GM19467 (cell line): ENCODE measurements around the gene MRPL24.

Experiments
- ATAC-seq: cut with Tn5 transposase; IDR thresholded peaks from one replicate; pipeline ENCODE4 v1.9.1; 2021; ENCODE audit warnings: mild to moderate bottlenecking, moderate library complexity; ENCODE audit not compliant: unreplicated experiment

Gene MRPL24

GRCh38 chr1:156711011-156711817, 29.7 kb downstream of the MRPL24 start:
- no peak for ATAC-seq

DNA sequence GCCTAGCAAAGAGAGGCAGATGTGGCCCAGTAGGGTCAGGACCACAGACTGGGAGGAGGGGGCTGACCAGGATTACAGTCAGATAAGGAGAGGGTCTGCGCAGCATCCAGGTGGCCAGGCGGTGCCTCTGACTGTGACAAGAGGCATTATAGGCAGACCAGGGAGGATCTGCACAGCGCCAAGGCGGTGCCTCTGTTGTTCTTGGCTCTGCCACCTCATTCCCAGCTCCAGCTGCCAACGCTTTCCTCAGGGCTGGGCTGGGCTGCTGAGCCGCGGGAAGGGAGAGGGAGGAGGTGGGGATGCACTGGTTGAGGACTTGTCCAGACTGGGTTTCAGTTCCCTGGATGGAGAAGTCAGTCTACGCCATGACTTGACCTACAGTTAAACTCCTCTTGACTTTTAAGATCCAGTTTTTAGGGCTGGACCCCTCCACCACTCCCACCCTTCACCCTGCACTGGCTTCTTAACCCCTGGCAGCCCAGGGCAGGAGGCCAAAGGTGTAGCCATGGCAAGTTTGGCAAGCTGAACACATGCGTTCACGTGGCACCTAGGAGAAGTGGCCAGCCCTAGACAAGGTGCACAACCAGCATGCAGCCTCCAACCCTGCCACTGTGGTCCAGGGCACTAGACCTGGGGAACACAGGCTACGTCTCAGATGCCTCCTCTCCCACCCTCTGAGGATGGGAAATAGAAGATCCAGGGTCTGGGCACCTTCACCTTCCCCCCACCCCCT, 31.0 kb downstream of the MRPL24 start:
- ATAC-seq, result no peak

- no peak for ATAC-seq
These were observed 31.9 kb downstream of the MRPL24 start for GRCh38 chr1:156709031-156709430.

DNA sequence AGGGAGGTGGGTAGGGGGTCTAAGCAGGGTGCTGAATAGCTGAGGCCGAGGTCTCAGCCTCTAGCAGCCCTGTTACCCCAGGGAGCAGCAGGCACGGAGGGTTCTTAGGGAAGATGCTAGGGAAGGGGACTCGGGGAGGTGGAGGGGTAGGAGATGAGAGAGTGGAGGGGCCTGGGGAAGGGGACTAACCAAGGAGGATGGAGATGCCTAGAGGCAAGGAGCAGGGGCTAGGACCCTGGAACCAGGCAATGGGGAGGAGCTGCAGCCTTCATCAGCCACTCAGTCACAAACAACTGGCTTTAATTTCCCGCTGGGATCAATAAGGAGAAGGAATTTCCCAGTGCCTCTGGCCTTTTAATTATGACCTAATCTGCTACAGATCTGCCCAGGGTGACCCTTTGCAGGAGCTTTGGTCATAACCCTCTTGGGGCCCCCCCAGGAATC, 32.6 kb downstream of the MRPL24 start:
- no peak for ATAC-seq

GRCh38 chr1:156707417-156708217, 33.3 kb downstream of the MRPL24 start:
- no peak for ATAC-seq

GRCh38 chr1:156706657-156707416, 34.1 kb downstream of the MRPL24 start:
- ATAC-seq, result no peak

- no peak for ATAC-seq
These were observed 34.8 kb downstream of the MRPL24 start for GRCh38 chr1:156705918-156706656.

DNA sequence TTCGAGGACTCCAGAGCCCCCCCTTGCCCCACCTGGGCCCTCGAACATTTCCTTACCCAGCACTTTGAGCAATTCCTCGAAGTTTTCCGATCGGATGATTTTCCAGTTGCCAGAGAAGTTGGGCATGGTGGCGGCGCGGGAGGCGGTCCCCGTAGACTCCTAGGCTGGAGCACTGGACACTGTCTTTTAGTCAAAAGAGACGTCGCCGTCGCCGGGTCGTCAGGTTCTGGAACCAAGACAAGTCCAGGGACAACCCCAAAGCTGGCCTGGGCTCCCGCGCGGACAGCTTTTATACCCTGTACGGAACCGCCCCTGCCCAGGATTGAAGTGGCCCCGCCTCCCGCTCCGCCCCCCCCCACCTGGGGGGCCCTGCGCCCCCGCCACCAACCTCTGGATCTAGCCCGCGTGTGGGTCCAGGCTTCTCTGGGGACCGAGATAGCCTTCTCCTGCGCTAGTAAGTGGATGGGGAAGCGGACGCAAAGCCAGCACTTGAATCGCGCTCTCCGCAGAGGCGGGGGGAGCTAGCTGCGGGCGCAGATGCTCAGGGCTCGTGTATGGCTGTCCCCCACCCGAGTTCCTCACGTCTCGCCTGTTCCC, 35.5 kb downstream of the MRPL24 start, which contains the start of gene CRABP2:
Gene CRABP2, minus strand, starts transcription at position 263 of the 597 bp plus-strand sequence. Its CDS starts 137 bp downstream, at position 126.
- no peak for ATAC-seq

- ATAC-seq, result no peak
These were observed 36.0 kb downstream of the MRPL24 start for GRCh38 chr1:156704930-156705320.

DNA sequence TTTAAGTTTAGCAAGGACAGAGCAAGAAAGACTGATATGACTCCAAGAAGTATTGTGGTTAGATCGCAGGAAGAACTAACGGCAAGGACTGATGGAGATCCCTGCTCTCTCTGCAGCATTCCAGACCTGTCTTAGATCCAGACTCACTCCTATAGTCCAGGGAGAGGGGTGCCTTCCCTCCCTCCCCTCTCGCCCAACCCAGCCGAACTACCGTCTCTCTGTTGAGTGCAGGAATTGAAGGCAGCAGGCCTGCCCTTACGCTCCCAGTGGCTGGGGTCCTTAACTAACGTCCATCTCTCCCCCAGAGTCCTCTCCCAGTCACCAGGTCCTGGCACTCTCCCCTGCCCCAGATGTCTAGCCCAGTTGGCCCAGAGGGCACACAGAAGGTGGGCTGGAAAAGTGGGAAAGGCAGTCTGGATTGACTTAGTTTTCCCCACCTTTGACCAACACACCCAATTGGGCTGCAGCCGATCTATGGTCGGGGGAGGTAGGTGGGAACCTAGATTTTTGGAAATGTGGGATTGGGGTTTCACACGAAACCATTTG, 36.6 kb downstream of the MRPL24 start:
- ATAC-seq, result no peak

DNA sequence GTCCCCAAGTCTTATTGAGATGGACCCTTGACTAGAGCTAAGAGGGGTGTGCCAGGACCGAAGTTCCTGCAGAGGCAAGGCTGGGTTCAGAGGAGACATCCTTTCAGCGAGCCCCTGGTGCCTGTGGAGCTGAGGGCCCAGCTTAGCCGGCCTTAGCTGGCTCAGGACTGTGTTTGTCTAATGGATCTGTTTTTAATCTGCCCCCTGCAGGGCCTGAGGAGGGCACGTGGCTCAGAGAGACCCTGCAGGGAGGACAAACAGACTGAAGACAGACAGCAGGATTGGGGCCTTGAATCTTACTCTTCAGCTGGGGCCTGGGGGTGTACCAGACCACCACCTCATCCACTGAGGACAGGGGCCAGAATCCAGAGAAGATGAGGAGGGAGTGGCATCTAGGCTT, 37.1 kb downstream of the MRPL24 start:
- no peak for ATAC-seq

- no peak for ATAC-seq
These were observed 37.6 kb downstream of the MRPL24 start for GRCh38 chr1:156703336-156703735.

DNA sequence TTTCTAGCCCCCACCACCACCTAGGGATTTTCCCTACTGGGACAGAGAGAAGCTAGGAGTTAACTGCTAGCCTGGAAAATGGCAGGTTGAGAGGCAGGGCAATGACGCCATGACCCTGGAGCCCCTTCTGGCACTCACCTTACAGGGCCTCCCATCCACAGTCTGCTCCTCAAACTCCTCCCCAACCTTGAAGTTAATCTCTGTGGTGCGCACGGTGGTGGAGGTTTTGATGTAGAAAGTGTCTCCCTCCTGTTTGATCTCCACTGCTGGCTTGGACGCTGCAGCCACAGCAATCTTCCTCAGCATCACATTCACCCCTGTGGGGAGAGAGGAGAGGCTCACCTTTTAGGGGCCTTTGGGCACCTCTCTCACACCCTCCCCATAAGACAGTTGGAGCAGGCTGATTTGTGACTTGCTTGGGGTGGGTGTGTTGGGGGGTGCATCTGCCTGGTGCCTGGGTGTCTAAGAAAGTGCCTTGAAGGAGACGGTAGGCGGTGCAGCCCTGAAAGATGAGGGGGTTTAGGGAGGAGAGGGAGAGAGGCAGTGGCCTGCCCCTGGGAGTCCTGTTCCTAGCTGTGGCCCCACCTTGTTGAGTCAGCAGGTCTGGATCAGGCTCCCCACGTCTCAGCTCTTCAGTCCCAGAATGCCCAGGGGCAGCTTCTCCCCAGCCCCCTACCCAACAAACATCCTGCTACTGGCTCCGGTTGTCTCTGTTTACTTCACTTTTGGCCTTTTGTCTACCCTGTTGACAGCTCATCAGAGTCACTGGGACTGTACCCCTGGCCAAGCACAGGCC, 40.0 kb downstream of the MRPL24 start:
- no peak for ATAC-seq

DNA sequence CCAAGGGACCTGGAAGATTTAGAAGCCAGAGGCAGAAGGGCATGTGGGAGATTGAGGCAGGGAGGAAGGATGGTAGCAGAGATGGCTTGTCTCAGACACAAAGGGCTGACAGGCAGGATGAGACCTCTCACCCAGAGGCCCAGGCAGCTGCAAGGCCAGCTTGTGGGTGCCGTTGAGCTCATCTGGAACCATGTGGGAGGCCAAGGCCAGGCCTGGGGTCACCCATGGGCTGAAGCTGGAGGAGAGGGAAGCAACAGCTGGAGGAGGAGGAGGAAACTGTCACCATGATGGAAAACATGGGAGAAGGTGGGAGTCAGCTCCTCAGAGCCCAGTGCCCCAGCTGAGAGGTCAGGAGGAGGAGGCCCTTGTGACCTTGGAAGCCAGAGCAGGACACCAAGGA, 41.9 kb downstream of the MRPL24 start:
- no peak for ATAC-seq

DNA sequence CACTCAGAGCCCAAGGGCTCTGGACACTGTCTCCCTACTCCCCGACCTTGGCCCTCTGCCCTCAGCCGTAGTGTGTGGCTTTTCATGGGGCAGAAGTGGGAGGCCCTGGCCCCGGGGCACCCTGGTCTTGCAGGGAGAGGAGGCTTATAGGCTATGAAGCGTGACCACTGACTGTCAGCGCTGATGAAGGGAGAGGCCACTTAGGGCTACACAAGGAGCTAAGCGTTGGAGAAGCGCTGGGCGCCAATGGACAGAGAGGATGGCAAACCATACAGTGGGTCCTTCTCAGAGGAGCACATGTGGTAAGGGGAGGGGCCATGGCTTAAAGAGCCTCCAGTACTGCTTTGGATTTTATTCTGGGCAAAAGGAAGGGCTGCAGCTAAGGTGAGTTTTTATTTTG, 43.4 kb downstream of the MRPL24 start:
- no peak for ATAC-seq

DNA sequence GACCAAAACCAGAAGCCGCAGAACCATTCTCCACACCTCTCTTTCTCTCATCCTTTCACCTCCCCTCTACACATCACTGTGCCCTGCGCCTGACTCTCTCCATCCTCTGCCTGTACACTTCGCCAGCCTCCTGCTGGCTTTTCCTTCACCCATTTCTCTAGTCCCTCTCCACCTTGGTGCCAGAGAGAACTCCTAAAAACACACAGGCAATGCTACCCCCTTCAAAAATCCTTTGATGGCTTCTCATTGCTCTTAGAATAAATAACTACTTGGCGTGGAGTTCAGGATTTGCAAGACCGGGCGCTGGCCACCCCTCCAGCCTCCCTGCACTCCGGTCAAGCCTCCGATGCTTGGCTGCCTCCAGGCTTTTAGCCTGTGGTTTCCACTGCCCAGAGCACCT, 44.1 kb downstream of the MRPL24 start:
- ATAC-seq, result no peak

- no peak for ATAC-seq
These were observed 46.3 kb downstream of the MRPL24 start for GRCh38 chr1:156694690-156694962.

DNA sequence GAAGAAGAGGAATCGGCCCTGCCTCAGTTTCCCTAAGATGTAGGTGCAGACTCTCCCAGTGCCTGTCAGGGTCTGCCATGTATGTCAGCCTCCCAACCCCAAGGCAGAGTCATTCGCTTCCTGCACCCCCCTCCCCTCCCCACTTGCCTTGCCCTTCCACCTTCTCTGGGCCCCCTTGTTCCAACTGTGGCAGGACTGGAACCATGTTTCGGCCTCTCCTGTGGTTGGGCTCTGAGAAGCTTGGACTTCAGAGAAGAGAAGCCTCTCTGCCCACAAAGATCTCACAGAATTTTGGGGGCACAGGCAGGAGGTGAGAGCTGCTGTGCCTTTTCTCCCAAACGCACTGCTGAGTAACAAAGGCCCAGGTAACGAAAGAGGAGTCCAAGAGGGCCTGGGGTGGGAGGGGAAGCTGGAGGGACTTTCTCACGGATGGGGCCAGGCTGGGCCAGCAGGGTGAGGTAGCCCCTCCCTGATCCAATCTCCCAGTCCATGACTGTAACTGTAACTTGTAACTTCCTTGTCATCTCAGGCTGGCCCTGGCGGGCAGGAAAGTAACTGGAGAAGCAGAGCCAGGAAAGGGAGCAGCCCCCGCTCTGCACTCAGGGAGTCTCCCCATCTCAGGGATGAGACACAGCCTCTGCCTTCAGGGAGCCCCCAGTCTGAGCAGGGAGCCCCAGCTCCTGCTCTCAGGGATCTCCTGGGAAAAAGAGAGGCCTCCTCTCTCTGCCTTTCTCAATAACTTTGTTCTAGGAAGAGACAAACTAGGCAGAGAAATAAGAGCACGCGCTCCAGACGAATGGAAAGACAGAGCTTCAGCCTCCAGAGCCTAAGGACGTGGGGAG, 46.8 kb downstream of the MRPL24 start:
- no peak for ATAC-seq
